Keratinocyte (primary cell): ENCODE data around the gene SENP5. TPM values are rescaled to one million over a fixed set of nuclear protein-coding genes. Genes with fewer than 3 reads are reported as not detected.

ENCODE experiments used
- DNase-seq: peaks from one replicate; pipeline ENCODE4 v3.0.0-alpha.2; 2011; ENCODE audit warnings: low read depth, missing footprints, low spot score
- FAIRE-seq: peaks from 2 replicates; lab custom pipeline; 2011; peaks lifted over from hg19 to GRCh38; lab: Jason Lieb, UNC
- H2AFZ ChIP-seq: 2 replicates; pipeline ENCODE4 v1.6.0; 2012; ENCODE audit warnings: low read length, control low read depth, inconsistent platforms; ENCODE audit not compliant: control insufficient read depth
- H3K27ac ChIP-seq: 2 replicates; pipeline ENCODE4 v1.5.1; 2011; ENCODE audit warnings: low read length; ENCODE audit not compliant: control insufficient read depth, insufficient read depth
- H3K27me3 ChIP-seq: 3 replicates; pipeline ENCODE4 v1.6.0; 2011; ENCODE audit warnings: low read length; ENCODE audit not compliant: control insufficient read depth, insufficient read depth; ENCODE audit errors: extremely low read depth
- H3K36me3 ChIP-seq, 2 experiments: 2 replicates in 1 of 2; 3 replicates in 1 of 2; pipeline ENCODE4 v1.5.1; 2011; ENCODE audit warnings: low read length in 2 of 2, mild to moderate bottlenecking in 1 of 2; ENCODE audit not compliant: control insufficient read depth in 2 of 2, insufficient read depth in 2 of 2; ENCODE audit errors: extremely low read depth in 1 of 2
- H3K4me1 ChIP-seq: 3 replicates; pipeline ENCODE4 v1.5.1; 2011; ENCODE audit warnings: low read length; ENCODE audit not compliant: control insufficient read depth, insufficient read depth; ENCODE audit errors: extremely low read depth
- H3K4me2 ChIP-seq: 3 replicates; pipeline ENCODE4 v1.6.0; 2011; ENCODE audit warnings: low read depth, low read length; ENCODE audit not compliant: control insufficient read depth, insufficient read depth; ENCODE audit errors: extremely low read depth
- H3K4me3 ChIP-seq, 3 experiments: fragments of 200-600 bp in 1 of 3; sonication (generic) in 1 of 3; 2 replicates in 2 of 3; 3 replicates in 1 of 3; pipeline ENCODE4 v1.5.1; 2011 to 2016; ENCODE audit warnings: low read length in 3 of 3, mild to moderate bottlenecking in 3 of 3, control low read depth in 2 of 3, inconsistent platforms in 1 of 3, low read depth in 1 of 3, mixed read lengths in 1 of 3, mixed run types in 1 of 3, moderate library complexity in 1 of 3; ENCODE audit not compliant: control insufficient read depth in 2 of 3, insufficient read depth in 2 of 3; ENCODE audit errors: extremely low read depth in 1 of 3
- H3K79me2 ChIP-seq: 2 replicates; pipeline ENCODE4 v1.6.0; 2012; ENCODE audit warnings: low read length; ENCODE audit not compliant: control insufficient read depth, insufficient read depth
- H3K9ac ChIP-seq: 3 replicates; pipeline ENCODE4 v1.6.0; 2011; ENCODE audit warnings: low read length; ENCODE audit not compliant: control insufficient read depth, insufficient read depth; ENCODE audit errors: extremely low read depth
- H3K9me1 ChIP-seq: 3 replicates; pipeline ENCODE4 v1.6.0; 2011; ENCODE audit warnings: low read length; ENCODE audit not compliant: control insufficient read depth, insufficient read depth; ENCODE audit errors: extremely low read depth
- H3K9me3 ChIP-seq: 2 replicates; pipeline ENCODE4 v1.5.1; 2012; ENCODE audit warnings: low read depth, low read length; ENCODE audit not compliant: control insufficient read depth
- H4K20me1 ChIP-seq: 3 replicates; pipeline ENCODE4 v1.6.0; 2011; ENCODE audit warnings: low read length; ENCODE audit not compliant: control insufficient read depth, insufficient read depth; ENCODE audit errors: extremely low read depth
- CTCF ChIP-seq, 3 experiments: IDR thresholded peaks in 1 of 3; conservative IDR thresholded peaks in 1 of 3; optimal IDR thresholded peaks in 1 of 3; 2 replicates in 2 of 3; 3 replicates in 1 of 3; pipeline versions ENCODE3 to v1.5.1; 2011; ENCODE audit warnings: low read length in 3 of 3, mild to moderate bottlenecking in 3 of 3, moderate library complexity in 2 of 3, control low read depth in 1 of 3, inconsistent platforms in 1 of 3; ENCODE audit not compliant: insufficient read depth in 2 of 3; ENCODE audit errors: extremely low read depth in 1 of 3
- EZH2 ChIP-seq: IDR thresholded peaks from one replicate; pipeline ENCODE4 v1.6.1; 2012; ENCODE audit warnings: inconsistent platforms, mild to moderate bottlenecking, low read length, moderate library complexity
- dilution Hi-C: fragments of 300-500 bp; cut with MboI; formaldehyde crosslinking; loops from one replicate; pipeline ENCODE4 v1.7.0; 2020; ENCODE audit warnings: low sequenced_read_pairs; ENCODE audit not compliant: extremely low pct_ligation_motif_present
- polyA plus RNA-seq, 5 experiments: library from polyadenylated mRNA; depleted of rRNA in 3 of 5; stranded (reverse) in 3 of 5; stranded (forward) in 1 of 5; unstranded in 1 of 5; fragments of >200 nt; gene quantifications; 1 replicate in 1 of 5; 2 replicates in 3 of 5; 3 replicates in 1 of 5; pipeline versions ENCODE4 v1.2.1 to v1.2.3, GENCODE V29; 2011 to 2012; ENCODE audit warnings: missing spikeins in 2 of 5, low read depth in 1 of 5, low replicate concordance in 1 of 5

SENP5 gene
- polyA plus RNA-seq, 1 donor (not counting 4 experiments of a cell fraction or from before 2014, with no cell fraction given): 16.5 TPM

- DNase-seq: no peak
- H3K9ac ChIP-seq: no peak overlapping the region
- no peaks in the 10 kb centered on the region for H3K4me1 ChIP-seq
- H3K27ac ChIP-seq: no peak overlapping the region
- TF ChIP-seq CTCF (optimal IDR thresholded peaks at IDR 0.05 in 1 of 3, IDR thresholded peaks at IDR 0.05 in 1 of 3, conservative IDR thresholded peaks at IDR 0.05 in 1 of 3; ENCODE audit: extremely low read depth in 1 of 3, insufficient read depth in 2 of 3, low read length in 3 of 3) (peak in 1 of 3 experiments; percentile 23), EZH2 (no peak)
- H3K9me1 ChIP-seq: no peaks in the 10 kb centered on the region
- no peaks in the 10 kb centered on the region for H3K79me2 ChIP-seq
- H3K9me3 ChIP-seq: no peaks in the 10 kb centered on the region
- no peak overlapping the region for H2AFZ ChIP-seq
- dilution Hi-C loops: no loop called here
- H3K27me3 ChIP-seq: no peaks in the 10 kb centered on the region
- H3K4me3 ChIP-seq: no peak overlapping the region
- H4K20me1 ChIP-seq: no peaks in the 10 kb centered on the region
- H3K4me2 ChIP-seq: no peak overlapping the region
- H3K36me3 ChIP-seq: no peaks in the 10 kb centered on the region
- no peak for FAIRE-seq
These were observed 103.5 kb downstream of the SENP5 start for GRCh38 chr3:196971094-196971698.

GRCh38 chr3:196974661-196975060 is 106.9 kb downstream of the SENP5 start:
- no peak overlapping the region for H2AFZ ChIP-seq
- peaks cover 4% of the 10 kb centered on the region for H3K4me1 ChIP-seq
- no peaks in the 10 kb centered on the region for H3K9me3 ChIP-seq
- no peaks in the 10 kb centered on the region for H3K36me3 ChIP-seq
- no peak overlapping the region for H3K4me3 ChIP-seq
- H3K9ac ChIP-seq: no peak overlapping the region
- H3K27me3 ChIP-seq: no peaks in the 10 kb centered on the region
- no peaks in the 10 kb centered on the region for H3K79me2 ChIP-seq
- no peak overlapping the region for H3K4me2 ChIP-seq
- no peak for FAIRE-seq
- no peak for DNase-seq
- H4K20me1 ChIP-seq: no peaks in the 10 kb centered on the region
- dilution Hi-C loops: no loop called here
- TF ChIP-seq CTCF (optimal IDR thresholded peaks at IDR 0.05 in 1 of 3, IDR thresholded peaks at IDR 0.05 in 1 of 3, conservative IDR thresholded peaks at IDR 0.05 in 1 of 3; ENCODE audit: extremely low read depth in 1 of 3, insufficient read depth in 2 of 3, low read length in 3 of 3): no peak
- TF ChIP-seq EZH2: no peak
- no peak overlapping the region for H3K27ac ChIP-seq
- no peaks in the 10 kb centered on the region for H3K9me1 ChIP-seq
